ENCODE data around the gene PPP1R3D.

- TF ChIP-seq EZH2 (IDR thresholded peaks at IDR 0.05; ENCODE audit: borderline replicate concordance, low read depth, low read length, poor library complexity, severe bottlenecking): no peak
- no peak for TF ChIP-seq CTCF (conservative IDR thresholded peaks at IDR 0.05; ENCODE audit: low read depth, low read length)
These were observed 19.2 kb downstream of the PPP1R3D start for GRCh38 chr20:59920944-59921343.

All from A673 (cell line).